OCI-LY1 (cell line): ENCODE measurements around the gene HDGFL2.

ENCODE experiments used
- H2AFZ ChIP-seq: fragments of 200-600 bp; sonication (generic), shearing (Covaris generic); 2 replicates; pipeline ENCODE4 v1.6.0; 2014; ENCODE audit warnings: antibody characterized with exemption, mild to moderate bottlenecking, low read length
- H3F3A ChIP-seq: fragments of 200-600 bp; sonication (generic), shearing (Covaris generic); 2 replicates; pipeline ENCODE4 v1.6.0; 2014; ENCODE audit warnings: mild to moderate bottlenecking, antibody characterized with exemption, low read length, moderate library complexity; ENCODE audit not compliant: insufficient read depth
- H3K27ac ChIP-seq: fragments of 200-600 bp; sonication (generic); 2 replicates; pipeline ENCODE4 v1.5.1; 2014; ENCODE audit warnings: low read length, mixed run types, mild to moderate bottlenecking, low read depth; ENCODE audit not compliant: poor library complexity, severe bottlenecking
- H3K27me3 ChIP-seq: fragments of 200-600 bp; sonication (generic); 2 replicates; pipeline ENCODE4 v1.6.0; 2014; ENCODE audit warnings: antibody characterized with exemption, mild to moderate bottlenecking, low read length, moderate library complexity; ENCODE audit not compliant: insufficient read depth
- H3K36me3 ChIP-seq: fragments of 200-600 bp; sonication (generic); 2 replicates; pipeline ENCODE4 v1.6.1; 2014; ENCODE audit warnings: mild to moderate bottlenecking, antibody characterized with exemption, low read length, moderate library complexity, mixed read lengths; ENCODE audit not compliant: insufficient read depth
- H3K4me1 ChIP-seq: fragments of 200-600 bp; sonication (generic); 2 replicates; pipeline ENCODE4 v1.5.1; 2014; ENCODE audit warnings: mild to moderate bottlenecking, low read length, moderate library complexity; ENCODE audit not compliant: insufficient read depth, severe bottlenecking
- H3K4me2 ChIP-seq: fragments of 200-600 bp; sonication (generic), shearing (Covaris generic); 2 replicates; pipeline ENCODE4 v1.6.1; 2014; ENCODE audit warnings: low read length
- H3K4me3 ChIP-seq: fragments of 200-600 bp; sonication (generic); 2 replicates; pipeline ENCODE4 v1.5.1; 2014; ENCODE audit warnings: low read length, low read depth, mild to moderate bottlenecking, mixed read lengths; ENCODE audit not compliant: poor library complexity, severe bottlenecking
- H3K79me2 ChIP-seq: fragments of 200-600 bp; shearing (Covaris generic); 2 replicates; pipeline ENCODE4 v1.6.1; 2016; ENCODE audit warnings: mixed run types, low read length, mixed read lengths; ENCODE audit not compliant: insufficient read depth
- H3K9ac ChIP-seq: fragments of 200-600 bp; sonication (generic), shearing (Covaris generic); 2 replicates; pipeline ENCODE4 v1.6.1; 2014; ENCODE audit warnings: mild to moderate bottlenecking, low read length, mixed read lengths
- H3K9me2 ChIP-seq: fragments of 200-600 bp; sonication (generic), shearing (Covaris generic); 2 replicates; pipeline ENCODE4 v1.6.1; 2014; ENCODE audit warnings: low read depth, mild to moderate bottlenecking, low read length, mixed read lengths
- H3K9me3 ChIP-seq: fragments of 200-600 bp; shearing (Covaris generic); 2 replicates; pipeline ENCODE4 v1.6.1; 2014; ENCODE audit warnings: low read length, mixed read lengths
- H4K20me1 ChIP-seq: fragments of 200-600 bp; sonication (generic), shearing (Covaris generic); 2 replicates; pipeline ENCODE4 v1.6.0; 2016; ENCODE audit warnings: mild to moderate bottlenecking, low read length; ENCODE audit not compliant: insufficient read depth
- EZH2 ChIP-seq: fragments of 200-600 bp; sonication (generic), shearing (Covaris generic); IDR thresholded peaks from 2 replicates; pipeline ENCODE4 v1.8.0; 2017; ENCODE audit warnings: borderline replicate concordance, mixed run types, mild to moderate bottlenecking, antibody characterized with exemption, low read length, moderate library complexity, mixed read lengths
- TF ChIP-seq, protein P1 (sequence below): fragments of 200-600 bp; sonication (generic), shearing (Covaris generic); IDR thresholded peaks from 2 replicates; pipeline ENCODE4 v1.5.1; 2017; ENCODE audit warnings: mild to moderate bottlenecking, antibody characterized with exemption, low read length, moderate library complexity, mixed read lengths

The HDGFL2 gene

GRCh38 chr19:4501691-4502090, 29.6 kb downstream of the HDGFL2 start:
- TF ChIP-seq, protein P1, sequence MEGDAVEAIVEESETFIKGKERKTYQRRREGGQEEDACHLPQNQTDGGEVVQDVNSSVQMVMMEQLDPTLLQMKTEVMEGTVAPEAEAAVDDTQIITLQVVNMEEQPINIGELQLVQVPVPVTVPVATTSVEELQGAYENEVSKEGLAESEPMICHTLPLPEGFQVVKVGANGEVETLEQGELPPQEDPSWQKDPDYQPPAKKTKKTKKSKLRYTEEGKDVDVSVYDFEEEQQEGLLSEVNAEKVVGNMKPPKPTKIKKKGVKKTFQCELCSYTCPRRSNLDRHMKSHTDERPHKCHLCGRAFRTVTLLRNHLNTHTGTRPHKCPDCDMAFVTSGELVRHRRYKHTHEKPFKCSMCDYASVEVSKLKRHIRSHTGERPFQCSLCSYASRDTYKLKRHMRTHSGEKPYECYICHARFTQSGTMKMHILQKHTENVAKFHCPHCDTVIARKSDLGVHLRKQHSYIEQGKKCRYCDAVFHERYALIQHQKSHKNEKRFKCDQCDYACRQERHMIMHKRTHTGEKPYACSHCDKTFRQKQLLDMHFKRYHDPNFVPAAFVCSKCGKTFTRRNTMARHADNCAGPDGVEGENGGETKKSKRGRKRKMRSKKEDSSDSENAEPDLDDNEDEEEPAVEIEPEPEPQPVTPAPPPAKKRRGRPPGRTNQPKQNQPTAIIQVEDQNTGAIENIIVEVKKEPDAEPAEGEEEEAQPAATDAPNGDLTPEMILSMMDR = no peak
- no peak for TF ChIP-seq EZH2
- no peak overlapping the region for H3K4me2 ChIP-seq
- H3K79me2 ChIP-seq = no peaks in the 10 kb centered on the region
- no peaks in the 10 kb centered on the region for H3K27me3 ChIP-seq
- no peak overlapping the region for H3K27ac ChIP-seq
- no peaks in the 10 kb centered on the region for H3F3A ChIP-seq
- H3K36me3 ChIP-seq = peaks cover 28% of the 10 kb centered on the region
- no peak overlapping the region for H3K9ac ChIP-seq
- H3K9me3 ChIP-seq = no peaks in the 10 kb centered on the region
- no peak overlapping the region for H3K4me3 ChIP-seq
- no peaks in the 10 kb centered on the region for H3K9me2 ChIP-seq
- no peak overlapping the region for H2AFZ ChIP-seq
- H3K4me1 ChIP-seq = no peaks in the 10 kb centered on the region
- H4K20me1 ChIP-seq = no peaks in the 10 kb centered on the region

GRCh38 chr19:4502282-4503131, 30.4 kb downstream of the HDGFL2 start:
- Histone ChIP-seq H3K9me3 (no peaks in the 10 kb centered on the region), H4K20me1 (no peaks in the 10 kb centered on the region), H3K4me3 (no peak overlapping the region), H3K27me3 (no peaks in the 10 kb centered on the region), H3K36me3 (peaks cover 29% of the 10 kb centered on the region), H3K9me2 (no peaks in the 10 kb centered on the region), H3K27ac (no peak overlapping the region), H3F3A (no peaks in the 10 kb centered on the region), H3K79me2 (no peaks in the 10 kb centered on the region), H3K4me2 (no peak overlapping the region), H3K4me1 (no peaks in the 10 kb centered on the region), H3K9ac (no peak overlapping the region), H2AFZ (no peak overlapping the region)
- TF ChIP-seq EZH2 = no peak
- TF ChIP-seq, protein P1 = no peak

DNA sequence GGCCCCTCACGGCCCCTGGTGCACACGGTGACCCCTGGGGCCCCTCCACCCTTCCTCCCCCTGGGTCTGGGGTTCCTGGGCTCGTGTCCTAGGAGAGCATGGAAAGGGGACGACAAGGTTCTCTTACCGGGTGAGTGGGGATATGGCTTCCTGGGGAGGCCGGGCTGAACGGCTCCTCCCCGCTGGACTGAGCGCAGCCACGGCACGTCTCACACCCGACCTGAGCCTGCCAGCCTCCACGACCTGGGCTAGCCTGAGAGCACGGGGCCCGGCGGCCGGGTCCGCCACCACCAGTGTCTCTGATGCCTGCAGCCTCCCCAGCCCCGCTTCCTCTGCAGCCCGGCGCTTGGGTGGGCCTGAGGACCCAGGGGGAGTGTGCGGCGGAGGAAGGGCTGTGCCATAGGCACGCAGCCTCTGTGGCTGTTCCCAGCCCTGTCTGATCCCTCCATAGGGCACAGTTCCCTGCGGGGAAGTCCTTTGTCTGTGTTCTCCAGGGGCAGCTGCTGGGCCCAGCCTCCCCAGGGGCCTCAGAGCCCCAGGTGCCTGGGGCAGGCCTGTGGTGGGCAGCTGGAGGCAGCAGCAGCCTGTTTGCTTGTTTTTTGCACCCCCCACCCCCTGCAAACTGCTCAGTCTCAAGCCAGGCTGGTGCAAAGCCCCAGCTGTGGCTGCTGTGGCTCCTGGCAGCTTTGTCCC, 31.2 kb downstream of the HDGFL2 start:
- peaks cover 21% of the 10 kb centered on the region for H3K36me3 ChIP-seq
- H3K27ac ChIP-seq = no peak overlapping the region
- no peak overlapping the region for H2AFZ ChIP-seq
- H3K9ac ChIP-seq = no peak overlapping the region
- H3F3A ChIP-seq = no peaks in the 10 kb centered on the region
- no peaks in the 10 kb centered on the region for H3K4me1 ChIP-seq
- H3K9me2 ChIP-seq = no peaks in the 10 kb centered on the region
- no peaks in the 10 kb centered on the region for H4K20me1 ChIP-seq
- H3K4me3 ChIP-seq = no peak overlapping the region
- no peaks in the 10 kb centered on the region for H3K79me2 ChIP-seq
- TF ChIP-seq, protein P1 = no peak
- no peak for TF ChIP-seq EZH2
- H3K27me3 ChIP-seq = no peaks in the 10 kb centered on the region
- H3K9me3 ChIP-seq = no peaks in the 10 kb centered on the region
- H3K4me2 ChIP-seq = no peak overlapping the region
